HTR-8/SVneo (cell line): ENCODE results near the gene GPC5.
"Not testable (repeated sequence)": the region's sequence is repeated elsewhere in the genome, so short reads cannot be mapped to it uniquely, and the experiment has no call there.

Experiments
- DNase-seq: peaks from one replicate; pipeline ENCODE4 v3.0.0; 2011; ENCODE audit warnings: low spot score, mixed read lengths; ENCODE audit not compliant: insufficient read length
- FAIRE-seq: peaks from 2 replicates; lab custom pipeline; 2011; peaks lifted over from hg19 to GRCh38; lab: Jason Lieb, UNC

GPC5 gene

GRCh38 chr13:92188574-92188973, 790.2 kb downstream of the GPC5 start:
- FAIRE-seq (no peak), DNase-seq (no peak)

- DNase-seq (peak; percentile 1), FAIRE-seq (no peak)
Measured at GRCh38 chr13:92196591-92197256, 798.3 kb downstream of the GPC5 start.

- DNase-seq = no peak
- no peak for FAIRE-seq
Measured at GRCh38 chr13:92197669-92198068, 799.2 kb downstream of the GPC5 start.

- DNase-seq = no peak
Measured at GRCh38 chr13:92218615-92219014, 820.2 kb downstream of the GPC5 start.

GRCh38 chr13:92221916-92222315, 823.5 kb downstream of the GPC5 start:
- FAIRE-seq (no peak), DNase-seq (no peak)

More at GRCh38 chr13:92218615-92219014, 820.2 kb downstream of the GPC5 start:
- FAIRE-seq = no peak

- FAIRE-seq = no peak
- peak; percentile 31 for DNase-seq
Measured at GRCh38 chr13:92224052-92224821, 825.8 kb downstream of the GPC5 start.

GRCh38 chr13:92224825-92225224, 826.4 kb downstream of the GPC5 start:
- no peak for FAIRE-seq
- DNase-seq = no peak

- DNase-seq (no peak), FAIRE-seq (no peak)
Measured at GRCh38 chr13:92225861-92226260, 827.4 kb downstream of the GPC5 start.

- no peak for FAIRE-seq
- DNase-seq = no peak
Measured at GRCh38 chr13:92232871-92233270, 834.5 kb downstream of the GPC5 start.

GRCh38 chr13:92251671-92252210, 853.3 kb downstream of the GPC5 start:
- FAIRE-seq = no peak
- no peak for DNase-seq

GRCh38 chr13:92255526-92255925, 857.1 kb downstream of the GPC5 start:
- FAIRE-seq (no peak), DNase-seq (no peak)

- FAIRE-seq = no peak
- DNase-seq = no peak
Measured at GRCh38 chr13:92256211-92256610, 857.8 kb downstream of the GPC5 start.

GRCh38 chr13:92259046-92259445, 860.6 kb downstream of the GPC5 start:
- no peak for DNase-seq
- no peak for FAIRE-seq

GRCh38 chr13:92259523-92259922, 861.1 kb downstream of the GPC5 start:
- FAIRE-seq (no peak), DNase-seq (no peak)

- no peak for FAIRE-seq
- no peak for DNase-seq
Measured at GRCh38 chr13:92260363-92260762, 861.9 kb downstream of the GPC5 start.

- DNase-seq (no peak), FAIRE-seq (no peak)
Measured at GRCh38 chr13:92262100-92262788, 863.8 kb downstream of the GPC5 start.

- DNase-seq = no peak
- FAIRE-seq = no peak
Measured at GRCh38 chr13:92265408-92265807, 867.0 kb downstream of the GPC5 start.

- FAIRE-seq (no peak), DNase-seq (no peak)
Measured at GRCh38 chr13:92270990-92271389, 872.6 kb downstream of the GPC5 start.

- DNase-seq (no peak), FAIRE-seq (no peak)
Measured at GRCh38 chr13:92272177-92272576, 873.8 kb downstream of the GPC5 start.

GRCh38 chr13:92280986-92281385, 882.6 kb downstream of the GPC5 start:
- not testable (repeated sequence) for FAIRE-seq

More at GRCh38 chr13:92280986-92281385, 882.6 kb downstream of the GPC5 start:
- not testable (repeated sequence) for DNase-seq
